ENCODE data around the gene RHOU.
"Not testable (repeated sequence)": the region's sequence is repeated elsewhere in the genome, so short reads cannot be mapped to it uniquely, and the experiment has no call there.

The RHOU gene

DNA sequence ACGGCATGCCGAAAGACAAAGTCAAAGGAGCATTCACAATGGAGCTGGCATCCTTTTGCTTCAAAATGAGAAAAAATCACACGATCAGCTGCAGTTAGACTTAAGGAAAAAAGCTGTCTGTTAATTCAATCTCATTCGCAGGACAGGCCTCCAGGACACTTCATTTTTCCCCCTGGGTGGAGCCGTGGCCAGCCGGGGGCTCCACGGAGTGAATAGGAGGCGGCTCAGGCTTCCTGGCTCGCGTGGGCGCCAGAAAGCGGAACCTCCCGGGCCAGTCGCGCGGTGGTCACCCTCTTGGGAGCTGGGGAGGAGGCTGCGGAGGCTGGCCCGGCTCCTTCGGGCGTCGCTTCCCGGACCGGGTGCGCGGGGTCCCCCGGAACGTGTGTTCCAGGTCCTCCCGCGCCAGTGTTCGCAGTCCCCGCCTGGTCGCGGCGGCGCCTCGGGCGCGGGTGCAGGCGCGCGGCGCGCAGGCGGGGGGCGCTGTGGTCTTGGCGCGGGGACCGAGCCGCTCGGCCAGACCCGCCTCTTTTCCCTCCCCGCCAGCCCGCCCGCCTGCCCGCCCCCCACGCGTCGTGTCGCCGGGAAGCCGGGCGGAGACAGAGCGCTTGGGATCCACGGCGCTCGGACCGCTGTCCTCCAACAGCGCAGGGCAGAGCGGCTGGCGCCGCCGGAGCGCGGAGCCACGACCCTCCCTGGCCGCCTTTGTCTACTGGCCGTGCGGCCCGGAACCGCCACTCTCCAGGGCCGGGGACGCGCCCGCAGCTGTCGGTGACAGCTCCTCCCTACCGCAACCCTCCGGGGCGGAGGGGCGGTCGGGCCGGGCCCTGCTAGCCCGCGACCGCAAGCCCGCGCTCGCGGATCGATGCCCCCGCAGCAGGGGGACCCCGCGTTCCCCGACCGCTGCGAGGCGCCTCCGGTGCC, at the start of gene RHOU:
TSS of gene RHOU (plus strand) at position 599 of the 921 bp plus-strand sequence. CDS start at position 863, 264 bp downstream.
- no peak for FAIRE-seq

DNA sequence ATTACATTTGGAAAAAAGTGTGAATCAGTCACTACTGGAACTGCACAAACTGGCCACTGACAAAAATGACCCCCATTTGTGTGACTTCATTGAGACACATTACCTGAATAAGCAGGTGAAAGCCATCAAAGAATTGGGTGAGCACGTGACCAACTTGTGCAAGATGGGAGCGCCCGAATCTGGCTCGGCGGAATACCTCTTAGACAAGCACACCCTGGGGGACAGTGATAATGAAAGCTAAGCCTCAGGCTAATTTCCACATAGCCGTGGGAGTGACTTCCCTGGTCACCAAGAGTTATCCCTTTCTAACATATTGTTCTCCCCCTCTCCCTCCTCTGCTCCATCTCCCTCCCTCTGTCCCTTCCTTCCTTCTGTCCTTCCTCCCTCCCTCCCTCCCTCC, 47.7 kb upstream of the RHOU start:
- FAIRE-seq: no peak

DNA sequence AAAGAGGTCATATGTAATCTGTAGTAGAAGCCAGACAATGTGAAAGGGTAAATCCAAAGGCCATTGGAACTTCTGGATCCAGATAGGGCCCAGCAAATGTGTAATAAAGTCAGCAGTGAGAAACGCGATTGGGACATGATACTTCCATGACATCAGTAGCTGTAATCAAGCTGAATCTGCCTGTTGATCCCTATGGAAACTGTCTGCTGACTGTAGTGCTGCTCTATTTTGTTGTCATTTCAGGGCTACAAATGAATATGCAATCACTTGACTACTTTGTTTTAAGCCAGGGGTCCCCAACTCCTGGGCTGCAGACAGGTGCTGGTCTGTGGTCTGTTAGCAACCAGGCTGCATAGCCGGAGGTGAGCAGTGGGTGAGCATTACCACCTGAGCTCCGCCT, 46.0 kb upstream of the RHOU start:
- no peak for FAIRE-seq

DNA sequence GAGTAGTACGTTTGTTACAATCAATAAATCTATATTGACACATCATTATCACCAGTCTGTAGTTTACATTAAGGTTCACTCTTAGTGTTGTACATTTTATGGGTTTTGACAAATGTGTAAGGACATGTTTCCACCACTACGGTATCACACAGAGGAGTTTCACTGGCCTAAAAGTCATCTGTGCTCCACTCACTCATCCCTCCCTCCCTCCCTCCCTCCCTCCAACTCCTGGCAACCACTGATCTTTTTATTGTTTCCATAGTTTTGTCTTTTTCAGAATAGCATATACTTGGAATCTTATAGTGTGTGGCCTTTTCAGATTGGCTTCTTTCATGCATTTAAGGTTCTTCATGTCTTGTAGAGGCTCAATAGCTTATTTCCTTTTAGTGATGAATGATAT, 44.1 kb upstream of the RHOU start:
- no peak for FAIRE-seq

DNA sequence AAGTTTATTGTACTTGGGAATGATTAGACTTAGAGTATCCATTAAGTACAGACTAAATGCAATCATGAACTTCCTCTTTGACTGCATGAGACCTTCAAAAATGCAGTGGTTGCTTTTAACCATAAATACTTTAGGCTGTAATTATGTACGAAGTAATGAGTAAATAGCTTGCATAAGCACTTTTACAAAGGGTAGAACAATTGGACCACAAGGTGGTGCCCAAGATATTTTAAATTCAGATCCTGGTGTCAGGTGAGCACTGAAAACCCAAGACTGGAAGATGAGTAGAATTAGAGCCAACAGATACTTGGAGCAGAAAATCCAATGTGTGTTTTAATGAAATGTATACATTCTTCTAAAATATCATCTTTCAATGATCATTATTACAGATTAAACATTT, 43.4 kb upstream of the RHOU start:
- peak; percentile 87 for FAIRE-seq

DNA sequence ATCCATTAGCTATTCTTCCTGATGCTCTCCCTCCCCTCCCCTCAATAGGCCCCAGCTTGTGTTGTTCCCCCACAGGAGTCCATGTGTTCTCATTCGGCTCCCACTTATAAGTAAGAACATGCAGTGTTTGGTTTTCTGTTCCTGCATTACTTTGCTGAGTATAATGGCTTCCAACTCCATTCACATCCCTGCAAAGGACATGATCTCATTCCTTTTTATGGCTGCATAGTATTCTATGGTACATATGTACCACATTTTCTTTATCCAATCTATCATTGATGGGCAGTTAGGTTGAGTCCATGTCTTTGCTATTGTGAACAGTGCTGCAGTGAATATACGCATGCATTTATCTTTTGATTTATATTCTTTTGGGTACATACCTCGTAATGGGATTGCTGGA, 40.8 kb upstream of the RHOU start:
- not testable (repeated sequence) for FAIRE-seq

DNA sequence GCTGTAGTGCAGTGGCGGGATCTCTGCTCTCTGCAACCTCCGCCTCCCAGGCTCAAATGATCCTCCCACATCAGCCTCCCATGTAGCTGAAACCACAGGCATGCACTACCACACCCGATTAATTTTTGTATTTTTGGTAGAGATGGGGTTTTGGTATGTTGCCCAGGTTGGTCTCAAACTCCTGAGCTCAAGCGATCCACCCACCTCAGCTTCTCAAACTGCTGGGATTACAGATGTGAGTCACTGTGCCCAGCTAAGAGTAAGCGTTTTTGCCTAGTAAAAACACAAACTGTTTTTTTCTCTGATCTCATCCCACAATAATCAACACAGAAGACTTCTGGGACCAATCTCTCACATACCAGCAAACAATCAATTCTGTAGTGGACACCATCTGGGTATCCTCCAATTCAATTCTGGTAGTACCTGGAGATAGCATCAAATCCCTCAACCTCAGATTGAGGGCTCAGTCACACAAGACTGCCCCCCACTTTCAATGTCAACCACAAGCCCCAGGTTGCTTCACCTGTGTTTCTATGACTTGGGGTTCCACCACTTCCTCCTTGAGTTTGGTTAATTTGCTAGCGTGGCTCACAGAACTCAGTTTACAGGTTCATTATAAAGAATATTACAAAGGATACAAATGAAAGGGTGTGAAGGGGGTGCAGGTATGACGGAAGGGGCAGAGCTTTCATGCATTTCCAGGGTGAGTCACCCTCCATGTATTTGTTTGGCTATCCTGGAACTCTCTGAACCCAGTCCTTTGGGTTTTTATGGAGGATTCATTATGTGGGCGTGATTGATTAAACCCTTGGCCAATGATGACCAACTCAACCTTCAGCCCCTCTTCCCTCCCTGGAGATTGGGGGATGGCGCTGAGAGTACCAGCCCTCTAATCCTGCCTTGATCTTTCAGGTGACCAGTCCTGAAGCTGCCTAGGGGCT, 40.0 kb upstream of the RHOU start:
- FAIRE-seq: no peak

DNA sequence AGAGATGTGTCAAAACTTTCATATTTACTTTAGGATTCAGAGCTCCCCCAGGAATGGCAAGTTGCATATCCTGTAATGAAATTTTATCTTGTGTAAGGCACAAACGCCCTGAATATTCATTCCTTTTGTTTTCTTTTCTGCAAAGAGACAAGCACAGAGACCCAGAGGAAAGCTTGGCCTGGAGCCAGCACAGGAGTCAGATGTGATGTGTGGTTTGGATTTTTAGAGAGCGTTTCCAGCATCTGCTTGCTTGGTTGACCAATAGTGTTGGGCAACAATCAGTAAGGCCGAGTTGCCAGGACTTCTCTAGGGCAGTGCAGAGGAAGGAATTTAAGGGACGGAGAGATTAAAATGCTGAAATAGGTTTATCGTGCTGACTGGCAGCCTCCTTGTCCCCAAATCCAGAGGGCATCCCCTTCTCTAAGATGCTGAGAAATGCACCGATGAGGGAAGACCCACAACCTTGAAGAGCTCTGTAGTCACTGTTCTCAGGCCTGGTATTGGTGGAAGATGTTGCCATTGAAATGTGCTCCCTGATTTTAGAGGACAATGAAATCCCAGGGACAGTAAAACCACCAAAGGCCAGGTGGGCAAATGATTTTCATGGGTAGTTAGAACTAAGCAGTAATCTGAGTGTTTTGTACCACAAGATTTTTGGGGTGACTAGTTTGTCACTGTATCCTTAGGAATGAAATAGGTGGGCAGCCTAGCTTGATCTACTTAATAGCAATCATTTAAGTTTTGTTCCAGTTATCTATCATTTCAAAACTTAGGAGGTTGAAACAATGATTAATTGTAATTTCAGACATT, 37.9 kb upstream of the RHOU start:
- no peak for FAIRE-seq

DNA sequence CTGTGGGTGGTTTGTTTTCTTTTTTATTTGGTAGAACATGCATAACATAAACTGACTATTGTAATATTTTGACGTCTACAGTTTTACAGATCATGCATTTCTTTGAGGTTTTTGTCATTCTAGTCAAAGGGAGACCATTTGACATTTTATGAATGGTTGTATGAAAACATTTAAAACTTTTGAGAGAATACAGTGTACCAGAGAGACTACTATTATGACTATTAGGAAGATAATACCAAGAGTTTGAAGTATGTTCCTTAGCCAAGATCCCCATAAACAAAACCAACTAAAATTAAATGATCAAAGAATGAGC, 37.3 kb upstream of the RHOU start:
- peak; percentile 13 for FAIRE-seq

DNA sequence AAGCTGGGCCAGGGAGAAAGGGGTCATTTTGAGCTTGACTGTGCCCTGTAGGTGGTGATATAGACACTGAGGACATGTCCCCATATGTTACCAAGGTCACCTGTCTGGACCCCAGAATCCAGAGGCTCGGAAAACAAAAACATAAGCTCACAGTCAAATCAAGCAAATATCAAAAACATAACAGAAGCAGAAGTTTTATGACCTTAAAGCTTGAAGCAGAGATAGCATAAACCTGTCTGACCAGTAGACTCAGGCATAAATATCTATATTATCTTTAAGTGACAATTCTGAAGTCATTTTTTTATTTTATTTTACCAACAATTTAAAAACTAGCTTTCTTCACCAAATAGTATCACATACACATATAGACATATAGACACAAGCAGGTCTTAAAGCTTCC, 32.8 kb upstream of the RHOU start:
- FAIRE-seq: no peak

DNA sequence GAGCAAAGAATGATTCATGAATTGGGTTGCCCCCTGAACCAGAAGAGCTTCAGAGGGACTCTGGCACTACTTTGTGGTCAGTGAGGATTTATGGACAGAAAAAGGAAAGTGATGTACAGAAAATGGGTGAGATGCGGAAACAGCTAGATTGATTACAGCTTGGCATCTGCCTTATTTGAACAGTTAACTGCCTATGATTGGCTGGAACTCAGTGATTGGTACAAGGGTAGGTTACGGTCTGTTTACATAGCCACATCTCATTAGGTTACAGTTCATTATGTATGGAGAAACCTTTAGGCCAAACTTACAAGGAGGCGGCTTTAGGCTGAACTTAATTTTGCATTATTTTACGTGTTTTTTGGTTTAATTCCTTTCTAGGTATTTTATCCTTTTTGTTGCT, 29.0 kb upstream of the RHOU start:
- no peak for FAIRE-seq

DNA sequence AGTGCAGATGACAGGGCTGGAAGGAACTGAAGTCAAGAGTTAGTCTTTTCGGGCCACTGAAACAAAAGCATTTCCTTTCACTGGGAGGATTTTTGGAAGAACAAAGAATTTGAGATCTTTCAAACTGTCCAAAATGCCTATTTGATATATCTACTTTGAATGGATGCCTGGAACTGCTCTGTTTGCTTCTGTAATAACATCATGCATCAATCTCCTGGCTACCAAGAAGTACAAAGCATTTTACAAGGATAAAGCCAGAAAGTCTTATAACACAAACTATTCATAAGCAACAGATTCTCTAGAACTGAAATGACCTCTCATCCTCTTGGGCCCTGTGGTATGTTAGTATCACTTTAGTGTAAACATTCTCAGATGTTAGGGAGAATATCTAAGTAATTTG, 18.2 kb upstream of the RHOU start:
- FAIRE-seq: no peak

DNA sequence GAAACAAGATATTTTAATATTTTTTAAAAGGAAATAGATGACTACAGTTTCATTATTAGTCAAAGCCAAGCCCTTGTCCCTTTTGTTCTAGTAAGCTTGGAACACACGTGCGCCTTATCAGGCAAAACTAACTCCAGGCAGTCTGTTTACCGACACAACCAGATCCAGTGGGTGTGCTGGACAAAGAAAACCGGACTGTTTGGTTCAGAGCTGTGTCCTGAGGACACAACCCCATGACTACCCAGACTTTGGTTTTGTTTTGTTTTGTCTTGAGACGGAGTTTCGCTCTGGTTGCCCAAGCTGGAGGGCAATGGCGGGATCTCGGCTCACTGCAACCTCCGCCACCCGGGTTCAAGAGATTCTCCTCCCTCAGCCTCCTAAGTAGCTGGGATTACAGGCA, 13.9 kb upstream of the RHOU start:
- FAIRE-seq: no peak

DNA sequence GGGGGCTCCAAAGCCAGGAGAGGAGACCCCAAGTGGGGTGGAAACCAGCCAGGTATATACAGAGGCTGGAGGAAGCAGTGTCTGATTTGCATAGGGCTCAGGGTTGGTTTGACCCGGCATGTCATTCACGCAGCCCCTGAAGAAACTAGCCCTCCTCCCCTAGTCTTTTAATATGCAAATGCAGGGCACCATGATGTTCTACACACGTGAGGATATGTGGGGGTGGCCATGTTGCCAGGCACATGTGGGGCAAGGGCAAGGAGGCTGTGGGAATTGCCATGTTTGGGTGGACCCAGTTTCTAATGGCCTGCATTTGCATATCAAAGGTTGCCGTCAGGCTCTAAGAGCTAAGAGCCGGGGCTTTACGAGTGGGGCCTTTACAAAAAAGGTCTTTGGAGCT, 12.0 kb upstream of the RHOU start:
- no peak for FAIRE-seq

DNA sequence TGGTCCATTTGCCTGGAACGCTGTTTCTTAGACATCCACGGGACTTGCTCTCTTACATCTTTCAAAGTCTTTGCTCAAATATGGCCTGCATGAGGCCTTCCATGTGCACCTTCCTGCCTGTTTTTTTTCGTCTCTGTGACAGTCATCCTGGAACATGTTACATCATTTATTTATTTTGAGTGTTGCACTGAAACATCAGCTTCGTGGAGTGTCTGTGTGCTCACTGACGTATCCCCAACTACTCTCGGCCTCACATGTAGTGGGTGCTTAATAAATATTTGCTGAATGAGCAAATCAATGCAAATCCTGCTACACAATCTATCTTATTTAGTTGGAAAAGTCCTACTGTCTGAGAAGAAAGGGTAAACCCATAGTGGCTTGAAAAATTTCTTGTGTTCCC, 11.4 kb upstream of the RHOU start:
- FAIRE-seq: no peak

DNA sequence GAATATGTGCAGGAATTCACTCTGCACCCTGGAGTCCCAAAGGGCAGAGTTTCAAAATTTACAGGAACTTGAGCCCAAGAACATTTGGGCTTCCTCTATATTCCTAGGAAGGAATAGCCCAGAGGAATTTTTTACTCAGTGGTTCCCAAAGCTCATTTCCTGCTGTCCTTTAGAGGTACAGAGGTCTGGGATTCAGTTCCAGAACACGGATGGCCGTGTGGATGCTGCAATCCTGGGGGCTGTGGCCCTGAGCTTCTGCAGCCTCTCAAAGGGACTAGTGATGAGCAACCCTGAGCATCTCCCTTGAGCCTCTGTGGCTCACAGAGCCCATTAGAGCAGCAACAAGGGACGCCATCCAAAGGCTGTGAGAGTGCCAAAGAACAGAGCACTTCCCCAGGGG, 10.1 kb upstream of the RHOU start:
- FAIRE-seq: no peak

DNA sequence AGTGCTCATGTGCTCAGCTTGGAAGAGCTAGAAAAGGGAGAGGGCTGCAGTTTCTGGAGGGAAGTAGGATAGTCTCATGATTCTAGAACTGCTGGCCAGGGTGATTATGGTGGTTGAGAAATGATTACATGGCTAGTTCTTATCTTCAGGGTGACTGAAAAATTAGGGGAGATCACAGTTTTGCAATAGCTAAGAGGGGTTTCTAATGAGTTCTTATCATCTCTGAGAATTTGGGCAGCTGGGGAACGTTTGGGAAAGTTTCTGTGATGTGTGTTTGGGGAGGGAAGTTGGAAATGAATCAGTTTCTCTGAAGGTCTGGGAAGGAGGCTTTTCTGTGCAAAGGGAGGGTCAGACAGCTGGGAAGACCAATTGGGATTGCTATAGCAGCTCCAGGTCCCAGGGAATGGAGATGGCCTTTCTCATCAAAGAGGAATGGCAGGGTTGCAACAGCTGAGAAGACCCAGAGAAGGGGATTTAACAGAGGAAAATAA, 7.6 kb upstream of the RHOU start:
- no peak for FAIRE-seq

DNA sequence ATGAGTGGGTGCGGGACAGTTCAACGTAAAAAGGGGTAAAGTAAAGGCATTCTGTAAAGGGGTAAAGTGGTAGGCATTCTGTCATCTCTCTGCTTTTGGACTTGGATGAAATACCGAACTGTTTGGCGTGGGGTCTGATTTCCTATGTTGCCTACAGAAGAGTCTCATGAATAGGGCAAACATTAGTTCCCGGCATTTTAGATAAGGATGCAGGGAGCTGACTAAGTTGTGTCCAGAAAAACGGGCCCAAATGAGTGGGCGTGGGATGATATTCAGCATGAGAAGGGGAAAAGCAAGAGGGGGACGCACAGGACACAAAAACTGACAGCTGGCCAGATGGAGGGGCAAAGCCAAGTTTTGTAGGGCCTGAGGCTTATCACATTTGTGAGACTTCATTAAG, 2.9 kb upstream of the RHOU start:
- FAIRE-seq: no peak

DNA sequence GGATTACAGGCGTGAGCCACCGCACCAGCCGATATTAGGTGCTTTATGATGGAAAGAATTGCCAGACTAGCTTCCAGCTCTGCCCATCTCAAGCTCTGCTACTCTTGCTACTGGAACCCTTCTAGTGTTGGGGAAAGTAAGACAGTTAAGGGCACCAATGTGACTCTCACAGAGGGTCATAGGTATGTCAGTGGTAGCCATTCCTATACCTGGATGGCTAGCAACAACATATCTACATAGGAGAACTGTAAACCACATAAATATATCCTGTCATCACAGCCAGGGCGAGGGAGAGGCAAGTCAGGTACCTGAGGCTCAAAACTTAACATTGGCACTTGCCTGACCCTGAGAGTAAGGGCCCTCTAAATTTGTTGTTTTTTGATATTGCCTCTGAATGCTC, 1.7 kb upstream of the RHOU start:
- FAIRE-seq: no peak

DNA sequence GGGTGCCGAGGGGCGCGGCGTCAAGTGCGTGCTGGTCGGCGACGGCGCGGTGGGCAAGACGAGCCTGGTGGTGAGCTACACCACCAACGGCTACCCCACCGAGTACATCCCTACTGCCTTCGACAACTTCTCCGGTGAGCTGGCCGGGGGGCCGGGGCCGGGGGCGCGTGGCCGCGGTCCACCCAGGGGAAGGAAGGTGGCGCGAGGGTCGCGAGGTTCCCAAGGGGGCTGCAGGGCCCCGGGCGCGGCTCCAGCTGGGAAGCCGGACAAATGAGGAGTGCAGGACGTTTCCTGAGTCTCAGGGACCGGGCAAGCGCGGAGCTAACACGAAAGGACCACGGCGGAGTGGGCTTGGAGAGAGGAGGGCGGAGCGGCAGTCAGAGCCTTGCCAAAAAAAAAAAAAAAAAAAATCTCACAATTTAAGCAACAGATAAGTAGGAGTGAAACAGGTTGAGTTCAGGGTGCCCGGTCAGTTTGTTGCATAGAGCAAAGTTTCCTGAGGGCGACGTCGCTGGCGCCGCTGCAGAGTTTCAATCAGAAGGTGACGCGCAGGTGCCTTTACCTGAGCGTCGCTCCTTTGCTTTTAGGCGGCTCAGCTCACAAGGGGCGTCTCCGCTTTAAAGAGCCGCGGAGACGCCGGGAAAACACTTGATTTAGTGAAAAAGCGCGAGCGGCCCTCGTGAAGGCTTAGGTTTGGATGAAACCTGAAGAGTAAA, 750 bp downstream of the RHOU start:
- no peak for FAIRE-seq

DNA sequence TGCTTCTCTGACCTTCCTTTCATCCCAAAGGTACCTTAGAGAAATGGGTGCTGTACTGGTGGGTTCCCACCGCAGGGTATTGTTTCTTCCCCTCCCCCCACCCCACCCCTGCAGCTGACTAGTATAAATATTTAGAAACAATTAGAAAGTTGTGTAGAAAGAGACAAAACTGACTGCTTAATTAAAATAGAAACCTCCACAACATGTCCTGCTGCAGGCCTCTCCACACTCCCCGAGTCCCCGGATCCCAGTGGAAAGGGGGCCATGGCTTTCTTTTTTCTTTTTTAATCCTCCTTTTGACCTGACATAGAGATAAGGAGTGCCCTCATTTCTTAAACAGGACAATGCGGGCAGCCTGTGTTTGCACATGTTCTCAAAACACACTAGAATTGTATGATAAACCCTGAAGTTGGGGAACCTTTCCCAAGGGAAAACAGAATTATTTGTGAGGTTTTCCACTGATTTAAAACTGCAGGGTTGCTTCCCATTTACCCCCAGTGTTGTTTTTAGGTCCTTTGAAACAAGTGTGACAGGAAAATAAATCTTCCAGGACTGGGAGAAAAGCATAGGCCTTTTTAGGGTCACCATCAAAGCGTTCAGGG, 1.7 kb downstream of the RHOU start:
- no peak for FAIRE-seq

DNA sequence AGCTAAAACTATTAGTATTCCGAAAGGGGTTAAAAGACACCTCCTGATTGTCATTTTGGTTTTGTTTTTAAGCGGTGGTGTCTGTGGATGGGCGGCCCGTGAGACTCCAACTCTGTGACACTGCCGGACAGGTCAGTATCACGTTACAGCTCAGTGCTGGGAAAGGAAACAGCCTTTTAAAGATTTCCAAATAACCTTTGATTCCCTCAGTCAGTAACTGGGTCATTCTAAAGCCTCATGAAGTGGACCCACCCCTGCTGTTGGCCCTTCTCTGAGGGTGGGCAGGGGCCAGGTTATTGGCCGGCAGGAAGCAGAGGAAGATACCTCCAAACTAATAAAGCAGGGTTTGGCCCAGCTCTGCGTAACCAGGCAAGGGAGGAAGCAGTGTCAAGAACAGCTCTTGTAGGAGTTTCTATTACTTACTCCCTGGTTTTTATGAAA, 2.3 kb downstream of the RHOU start:
- no peak for FAIRE-seq
